Measurements from ENCODE around the gene SNX11.

Gene SNX11

GRCh38 chr17:48137656-48138055 is 30.1 kb downstream of the SNX11 start:
- DNase-seq, result no peak

- no peak for DNase-seq
Measured at GRCh38 chr17:48139944-48140343, 32.4 kb downstream of the SNX11 start.

DNA sequence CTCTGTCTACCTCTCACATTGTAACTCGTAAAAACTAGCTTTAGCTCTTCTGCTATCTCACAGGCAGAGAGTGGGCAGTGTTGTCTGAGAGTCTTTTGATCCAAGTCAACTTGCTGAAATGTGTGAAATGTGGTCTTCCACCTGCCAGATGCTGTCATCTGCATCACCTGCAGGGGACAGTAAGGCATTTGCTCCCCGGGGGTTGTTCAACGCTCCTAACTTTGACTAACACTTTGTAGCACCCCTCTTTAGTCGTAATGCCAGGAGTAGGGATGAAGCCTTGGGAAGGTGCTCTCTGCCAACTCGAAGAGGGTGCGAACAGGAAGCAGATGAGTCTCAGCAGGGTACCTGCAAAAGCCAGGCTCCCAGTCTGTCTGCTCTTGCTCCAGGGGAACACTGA is 36.1 kb downstream of the SNX11 start:
- DNase-seq, result peak; percentile 97

DNA sequence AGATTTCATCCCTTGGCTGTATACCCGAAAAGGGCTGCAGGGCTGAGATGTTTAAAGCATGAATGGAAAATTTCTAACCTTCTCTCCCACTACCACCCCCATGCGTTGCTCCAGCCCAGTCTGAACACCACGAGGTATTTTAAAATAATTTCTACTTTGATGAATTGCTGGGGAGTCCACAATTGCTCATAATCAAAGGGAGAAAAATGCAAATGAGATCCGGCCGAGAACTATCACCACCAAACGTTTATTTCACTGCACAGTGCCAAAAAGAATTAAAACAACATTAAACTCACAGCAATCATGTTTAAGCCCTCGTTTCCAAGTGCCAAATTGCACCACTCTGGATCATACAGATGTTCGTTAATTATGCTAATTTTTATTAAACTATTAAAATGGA is 36.7 kb downstream of the SNX11 start:
- DNase-seq, result no peak

GRCh38 chr17:48144976-48145798 is 37.6 kb downstream of the SNX11 start:
- no peak for DNase-seq

GRCh38 chr17:48148029-48148770 is 40.6 kb downstream of the SNX11 start:
- DNase-seq, result no peak

- DNase-seq, result no peak
Measured at GRCh38 chr17:48148854-48149786, 41.6 kb downstream of the SNX11 start.

- no peak for DNase-seq
Measured at GRCh38 chr17:48149787-48150463, 42.4 kb downstream of the SNX11 start.

DNA sequence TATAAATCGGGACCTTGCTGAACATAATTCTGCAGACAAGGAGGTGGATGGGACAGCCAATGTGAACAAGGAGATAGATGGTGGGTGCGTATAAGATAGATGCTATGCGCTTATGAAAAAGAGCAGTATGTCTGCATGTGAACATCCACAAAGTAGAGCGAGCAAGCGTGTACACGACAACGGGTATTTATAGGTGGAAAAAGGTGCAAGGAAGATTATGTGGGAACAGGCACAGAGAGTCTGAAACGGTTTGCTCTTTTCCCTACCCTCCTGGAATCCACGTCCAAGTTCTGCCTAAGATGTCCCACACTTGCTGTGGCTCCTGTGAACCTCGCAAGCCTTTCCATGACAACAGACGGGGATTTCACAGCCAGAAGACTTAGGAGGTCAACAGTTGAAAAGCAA is 43.0 kb downstream of the SNX11 start:
- DNase-seq, result no peak

DNA sequence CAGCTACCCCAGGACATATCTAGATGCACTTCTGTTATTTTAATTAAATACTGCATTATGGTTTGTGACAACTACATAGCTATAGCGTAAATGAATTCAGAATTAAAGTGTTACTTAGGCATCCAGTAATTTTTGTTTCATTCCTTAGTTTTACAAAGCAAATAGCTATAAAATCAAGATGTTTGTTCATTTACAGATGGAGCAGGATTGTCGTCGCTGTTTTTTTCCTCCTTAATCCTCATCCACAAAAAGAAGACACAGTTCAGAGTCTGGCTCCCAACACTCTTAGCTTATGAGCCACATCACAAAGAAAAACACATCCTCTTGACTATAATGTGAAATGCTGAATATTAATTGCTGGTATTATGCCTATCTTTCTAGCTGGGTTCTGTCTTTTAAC is 43.7 kb downstream of the SNX11 start:
- no peak for DNase-seq

DNA sequence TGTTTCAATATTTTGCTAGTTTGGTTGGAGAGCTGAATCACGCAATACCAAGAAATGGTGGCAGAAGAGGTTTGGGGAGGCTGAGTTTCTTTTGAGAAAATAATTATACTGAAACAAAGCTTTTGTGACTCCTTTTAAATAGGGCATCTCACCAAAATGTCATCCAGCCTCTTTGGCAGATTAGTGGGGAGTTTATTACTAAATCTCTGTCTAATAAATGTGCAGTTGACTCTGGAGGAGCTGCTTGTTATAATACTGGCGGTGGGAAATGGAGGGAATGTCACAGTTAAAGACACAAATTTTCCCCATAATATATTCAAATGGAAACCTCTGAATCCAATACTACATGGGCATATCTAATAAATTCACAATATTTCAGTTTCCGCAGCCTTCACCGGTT is 44.7 kb downstream of the SNX11 start:
- no peak for DNase-seq

DNA sequence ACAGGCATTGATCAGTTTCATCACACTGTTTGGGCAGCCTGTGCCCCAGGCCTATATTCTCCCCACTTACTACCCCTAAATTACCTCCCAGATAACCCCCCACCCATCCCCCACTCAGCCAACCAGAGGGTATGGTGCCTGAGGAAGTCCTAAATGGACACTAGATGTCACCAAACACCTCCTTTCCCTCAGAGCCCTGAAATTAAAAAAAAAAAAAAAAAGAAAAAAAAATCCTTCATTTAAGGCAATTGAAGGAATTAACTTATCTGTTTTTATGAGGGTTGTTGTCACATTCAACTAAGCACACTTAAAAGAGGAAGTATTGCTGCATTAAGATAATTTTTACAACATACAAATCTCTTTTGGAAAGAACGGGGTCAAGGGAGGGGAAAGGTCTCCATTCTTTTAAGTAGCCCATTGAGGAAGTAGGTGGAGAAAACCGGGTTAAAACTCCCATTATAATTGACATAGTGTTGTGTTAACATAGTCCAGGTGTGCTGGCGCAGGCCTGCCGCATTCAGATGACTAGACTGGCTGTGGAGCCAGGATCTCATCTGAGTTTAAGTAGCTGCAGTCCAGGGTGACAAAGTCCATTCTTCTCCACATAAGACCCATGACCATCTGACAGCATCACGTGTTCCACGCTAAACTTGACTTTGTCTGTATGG is 46.3 kb downstream of the SNX11 start:
- peak; percentile 99 for DNase-seq

DNA sequence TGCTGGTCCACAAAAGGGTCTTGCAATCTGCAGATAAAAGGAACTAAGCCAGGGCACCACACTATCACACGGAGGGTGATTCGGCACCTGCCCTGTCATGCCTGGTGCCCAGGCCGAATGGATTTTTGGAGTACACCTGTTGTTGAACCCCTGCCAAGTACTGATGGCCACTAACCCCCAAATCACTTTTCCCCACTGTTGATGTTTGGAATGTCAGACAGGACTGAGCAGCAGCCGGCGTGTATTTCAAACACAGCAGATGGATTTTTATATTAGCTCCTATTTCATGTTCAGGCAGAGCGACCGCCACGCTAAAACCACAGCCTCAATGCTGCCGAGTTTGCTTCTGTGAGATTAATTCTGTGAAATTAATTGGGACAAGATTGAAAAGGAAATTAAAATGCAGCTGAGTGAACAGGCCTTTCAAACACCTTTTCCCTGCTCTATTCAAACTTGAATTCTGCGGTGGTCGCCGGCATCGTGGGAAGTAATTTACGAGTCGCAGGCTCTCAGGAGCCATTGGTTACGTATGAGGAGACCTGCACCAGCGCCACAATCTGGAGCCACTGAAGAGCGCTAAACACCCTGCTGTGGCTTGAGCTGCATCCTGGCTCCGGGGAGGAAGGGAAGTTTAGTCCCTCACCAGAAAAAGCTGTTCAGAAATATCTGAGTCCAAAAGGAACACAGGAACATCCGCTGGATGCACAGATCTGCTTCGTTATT is 48.5 kb downstream of the SNX11 start:
- peak; percentile 98 for DNase-seq

DNA sequence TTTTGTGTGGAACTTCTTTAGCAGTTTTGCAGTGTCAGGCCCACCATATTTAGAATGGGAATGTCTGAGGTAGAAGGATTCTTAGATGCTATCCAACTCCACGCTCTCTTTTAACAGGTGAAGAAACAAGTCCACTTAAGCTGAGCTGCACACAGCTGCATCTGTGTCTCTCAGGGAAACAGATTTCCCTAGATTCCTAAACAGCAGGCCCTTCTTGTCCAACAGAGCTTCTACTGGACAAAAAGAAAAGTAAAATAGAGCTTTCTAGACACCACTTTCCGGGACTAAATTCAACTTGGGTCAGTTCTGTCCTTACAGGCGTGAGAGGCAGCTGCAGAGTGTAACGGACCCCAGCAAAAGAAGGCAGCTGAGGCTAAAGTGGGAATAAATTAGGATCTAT is 51.7 kb downstream of the SNX11 start:
- DNase-seq, result peak; percentile 99

- DNase-seq, result peak; percentile 100
Measured at GRCh38 chr17:48160177-48161081, 52.9 kb downstream of the SNX11 start.

DNA sequence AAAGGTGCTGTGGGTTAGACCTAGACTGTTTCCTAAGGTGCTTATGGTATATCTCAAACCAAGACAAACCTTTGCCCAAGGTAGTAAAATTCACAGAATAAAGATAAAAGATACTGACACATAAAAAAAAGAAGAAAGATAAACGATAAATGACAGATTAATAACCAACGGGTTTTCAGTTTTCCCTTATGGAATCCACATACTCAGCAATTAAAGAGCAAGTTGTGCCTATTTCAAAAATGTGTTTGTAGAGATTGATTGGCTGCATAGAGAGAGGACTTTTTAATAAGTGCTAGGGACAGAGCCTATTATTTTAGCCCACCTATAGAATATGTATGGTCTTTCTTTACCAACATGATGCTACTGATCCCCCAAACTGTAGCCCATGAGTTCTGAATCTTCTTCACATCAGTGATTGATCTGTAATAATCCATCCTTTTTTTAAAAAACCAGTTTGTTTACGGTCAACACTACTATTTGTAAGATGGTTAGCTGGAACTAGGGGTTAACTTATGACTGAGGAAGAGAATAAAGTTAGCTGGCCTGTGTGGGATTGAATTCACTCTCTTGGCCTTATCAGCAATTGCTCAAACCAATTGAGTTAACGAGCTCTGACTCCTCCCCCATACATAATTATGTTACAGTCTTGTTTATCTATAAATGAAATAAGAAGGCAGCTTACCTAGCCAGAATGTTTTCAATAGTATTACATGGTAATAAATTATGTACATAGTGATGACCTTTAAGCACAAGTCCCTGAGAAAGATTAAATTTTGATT is 53.8 kb downstream of the SNX11 start:
- DNase-seq, result peak; percentile 99

GRCh38 chr17:48162306-48162934 is 54.9 kb downstream of the SNX11 start:
- no peak for DNase-seq

- no peak for DNase-seq
Measured at GRCh38 chr17:48162946-48163506, 55.5 kb downstream of the SNX11 start.

GRCh38 chr17:48163809-48164208 is 56.2 kb downstream of the SNX11 start:
- no peak for DNase-seq
